Fibroblast of skin of left biceps (primary cell): ENCODE results near the gene REPS1.
A peak's percentile ranks its signal among the peaks of the same experiment; 100 is the strongest.
"Not testable (repeated sequence)": the region's sequence is repeated elsewhere in the genome, so short reads cannot be mapped to it uniquely, and the experiment has no call there.

Experiments
- DNase-seq, 2 experiments: peaks; one replicate each; pipeline ENCODE4 v3.0.0-alpha.2; 2013; ENCODE audit warnings: low read depth in 2 of 2

REPS1 gene

GRCh38 chr6:139006477-139006876, 18.4 kb upstream of the REPS1 start:
- no peak for DNase-seq

DNA sequence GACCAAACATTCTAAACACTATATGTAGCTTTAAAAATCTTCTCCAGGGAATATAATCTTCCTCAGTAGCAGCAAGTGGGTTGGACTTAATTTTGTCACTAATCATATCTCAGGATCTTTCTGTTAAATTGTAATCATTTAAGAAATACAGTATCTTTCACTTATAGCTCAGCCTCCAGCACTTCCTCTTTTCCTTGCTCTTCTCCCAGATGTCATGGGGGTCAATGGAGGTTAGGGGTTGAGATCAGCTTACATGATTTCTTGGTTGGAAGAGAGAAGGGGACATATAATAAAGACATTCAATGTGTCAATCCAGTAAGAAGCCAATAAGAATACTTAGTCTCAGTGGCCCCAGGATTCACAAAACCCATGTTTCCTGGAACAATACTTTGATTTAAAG, 15.7 kb upstream of the REPS1 start:
- DNase-seq: no peak

DNA sequence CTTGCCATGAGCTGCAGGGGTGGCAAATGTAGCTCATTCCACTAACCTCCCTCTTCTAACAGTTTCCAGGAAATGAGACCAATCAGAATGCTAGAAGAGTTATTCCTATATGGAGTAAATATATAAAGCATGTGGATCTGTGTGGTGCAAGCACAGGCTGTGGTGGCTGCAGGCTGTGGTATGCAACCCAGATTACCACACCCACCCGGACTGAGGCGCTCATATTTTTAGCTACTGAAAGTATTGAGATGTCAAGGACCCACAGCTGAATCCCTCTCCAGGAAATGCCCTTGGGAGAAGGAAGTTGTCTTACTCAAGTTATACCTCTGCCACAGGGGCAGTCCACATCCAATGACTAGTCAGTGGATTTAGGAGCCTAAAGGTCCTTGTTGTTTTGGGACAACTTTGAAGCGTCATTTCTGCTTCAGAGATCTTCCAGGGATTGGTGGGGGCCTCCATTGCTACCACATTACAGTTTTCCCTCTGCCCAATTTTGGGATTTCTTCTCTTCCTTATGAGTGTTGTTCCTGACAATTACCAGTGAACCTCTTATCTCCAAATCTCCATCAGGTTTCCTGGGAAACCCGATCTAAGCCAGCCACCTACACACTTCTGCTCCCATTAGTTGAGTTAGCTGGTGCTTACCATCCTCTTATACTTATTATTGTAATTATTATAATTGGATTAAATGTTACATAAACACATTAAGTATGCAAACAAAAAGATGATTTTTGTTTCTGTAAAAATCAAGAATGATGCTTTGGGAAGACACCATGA, 12.1 kb upstream of the REPS1 start:
- peak; percentile 20 to 33 for DNase-seq

DNA sequence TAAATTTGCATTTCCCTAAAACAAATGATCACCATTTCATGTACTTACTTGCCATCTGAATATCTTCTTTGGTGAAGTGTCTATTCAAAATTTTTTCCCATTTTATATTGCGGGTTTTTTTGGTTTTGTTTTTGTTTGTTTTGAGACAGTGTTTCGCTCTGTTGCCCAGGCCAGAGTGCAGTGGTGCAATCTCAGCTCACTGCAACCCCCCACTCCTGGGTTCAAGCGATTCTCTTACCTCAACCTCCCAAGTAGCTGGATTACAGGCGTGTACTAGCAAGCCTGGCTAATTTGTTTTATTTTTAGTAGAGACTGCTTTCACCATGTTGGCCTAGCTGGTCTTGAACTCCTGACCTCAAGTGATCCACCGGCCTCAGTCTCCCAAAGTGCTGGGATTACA, 9.1 kb upstream of the REPS1 start:
- no peak for DNase-seq

DNA sequence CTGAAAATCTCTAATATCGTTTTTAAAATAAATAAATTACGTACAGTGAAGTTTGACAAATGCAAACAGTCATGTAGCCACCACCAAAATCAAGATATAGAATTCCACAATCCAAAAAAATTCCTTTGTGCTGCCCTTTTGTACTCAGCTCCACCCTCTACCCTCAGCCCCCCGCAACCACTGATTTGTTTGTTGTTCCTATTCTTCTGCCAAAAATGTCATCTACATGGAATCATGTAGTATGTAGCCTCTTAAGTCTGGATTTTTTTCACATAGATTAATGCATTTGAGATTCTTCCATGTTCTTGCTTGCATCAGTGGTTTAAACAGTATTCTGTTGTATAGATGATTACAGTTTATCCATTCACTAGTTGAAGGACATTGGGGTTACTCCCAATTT, 8.5 kb upstream of the REPS1 start:
- no peak for DNase-seq

GRCh38 chr6:138993410-138993809, 5.4 kb upstream of the REPS1 start:
- not testable (repeated sequence) for DNase-seq

DNA sequence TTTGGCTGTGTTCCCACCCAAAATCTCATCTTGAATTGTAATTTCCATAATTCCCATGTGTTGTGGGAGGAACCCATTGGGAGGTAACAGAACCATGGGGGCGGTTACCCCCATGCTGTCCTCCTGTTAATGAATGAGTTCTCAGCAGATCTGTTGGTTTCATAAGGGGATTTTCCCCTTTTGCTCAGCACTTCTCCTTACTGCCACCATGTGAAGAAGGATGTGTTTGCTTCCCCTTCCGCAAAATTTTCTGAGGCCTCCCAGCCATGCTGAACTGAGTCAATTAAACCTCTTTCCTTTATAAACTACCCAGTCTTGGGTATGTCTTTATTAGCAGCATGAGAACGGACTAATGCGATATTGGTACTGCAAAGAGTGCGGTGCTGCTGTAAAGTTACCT, 4.9 kb upstream of the REPS1 start:
- not testable (repeated sequence) for DNase-seq

DNA sequence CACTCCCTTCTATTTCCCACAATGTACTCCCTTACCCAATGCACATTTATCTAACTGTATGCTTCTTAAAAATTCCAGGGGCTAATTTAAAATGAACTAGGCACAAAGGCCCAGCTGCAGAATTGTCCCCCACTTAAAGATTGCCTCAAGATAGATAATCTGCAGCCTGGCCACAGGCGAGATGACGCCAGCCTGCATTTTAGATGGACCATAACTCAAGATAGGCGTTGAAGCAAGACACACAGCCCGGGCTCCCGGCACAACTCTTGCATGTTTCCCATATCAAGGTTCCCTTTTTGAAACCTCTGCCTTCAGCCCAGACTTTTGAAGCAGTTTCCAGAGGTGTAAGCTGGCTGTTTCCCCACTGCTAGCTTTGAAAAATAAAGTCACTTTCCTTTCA, 3.2 kb upstream of the REPS1 start:
- no peak for DNase-seq

GRCh38 chr6:138989098-138989983, 1.3 kb upstream of the REPS1 start:
- no peak for DNase-seq

DNA sequence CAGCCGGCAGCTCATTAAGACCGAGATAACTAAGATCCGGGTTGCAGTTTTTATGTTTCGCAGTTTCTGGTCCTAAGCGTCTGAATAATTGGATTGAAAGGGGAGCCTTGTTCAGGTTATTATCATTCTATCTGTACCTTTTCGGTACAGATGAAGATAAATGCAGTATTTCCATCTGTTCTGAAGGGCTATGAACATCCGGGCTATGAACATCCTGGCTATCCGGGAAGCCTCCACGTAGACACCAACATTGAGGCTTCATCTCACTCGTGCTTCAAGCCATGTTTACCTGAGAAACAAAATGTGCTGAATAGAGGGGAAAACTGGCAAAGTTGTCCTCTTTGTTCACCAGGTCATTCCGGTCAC, 399 bp upstream of the REPS1 start:
- no peak for DNase-seq

DNA sequence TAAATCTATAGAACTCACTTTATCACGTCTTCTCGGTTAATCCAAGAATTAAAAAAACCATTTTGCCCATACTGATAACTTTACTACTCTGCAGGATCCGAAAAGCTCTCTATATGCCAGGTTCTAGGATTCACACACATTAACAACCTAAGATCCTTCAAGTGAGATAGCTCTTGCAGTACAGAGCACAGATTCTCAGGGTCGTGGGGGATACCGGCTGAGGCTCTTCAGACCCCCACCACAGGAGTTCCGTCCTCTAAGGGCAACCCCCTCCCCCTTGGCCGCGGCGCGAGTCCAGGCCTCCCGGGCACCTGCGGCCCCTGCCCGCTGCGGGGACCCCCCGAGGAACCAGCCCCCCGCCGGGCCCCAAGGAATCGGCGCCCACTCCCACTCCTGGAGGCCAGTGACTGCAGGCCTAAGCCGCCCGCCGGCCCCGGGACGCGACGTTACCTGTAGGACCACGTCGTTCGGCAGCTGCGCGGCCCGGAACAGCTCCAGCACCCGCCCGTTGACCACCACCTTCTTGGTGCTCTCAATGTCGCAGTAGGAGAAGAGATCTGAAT, 892 bp downstream of the REPS1 start:
- no peak for DNase-seq

DNA sequence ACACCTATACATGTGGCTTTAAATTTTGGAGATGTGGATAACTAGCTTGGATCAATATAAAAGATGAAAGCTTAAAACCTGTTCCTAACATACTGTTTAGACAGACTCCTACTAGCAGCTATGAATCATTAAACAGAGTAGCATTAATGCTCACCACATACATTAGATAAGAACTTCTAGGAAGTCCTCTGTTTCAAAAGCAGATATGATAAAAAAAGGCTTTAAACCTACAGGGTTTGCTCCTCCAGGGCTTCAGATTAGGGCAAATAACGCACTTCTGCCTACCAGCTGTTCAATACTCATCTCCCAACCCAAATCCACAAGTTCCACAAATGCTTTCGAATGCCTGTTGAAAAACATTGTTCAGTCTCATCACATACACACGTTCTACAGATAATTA, 1.5 kb downstream of the REPS1 start:
- DNase-seq: no peak

DNA sequence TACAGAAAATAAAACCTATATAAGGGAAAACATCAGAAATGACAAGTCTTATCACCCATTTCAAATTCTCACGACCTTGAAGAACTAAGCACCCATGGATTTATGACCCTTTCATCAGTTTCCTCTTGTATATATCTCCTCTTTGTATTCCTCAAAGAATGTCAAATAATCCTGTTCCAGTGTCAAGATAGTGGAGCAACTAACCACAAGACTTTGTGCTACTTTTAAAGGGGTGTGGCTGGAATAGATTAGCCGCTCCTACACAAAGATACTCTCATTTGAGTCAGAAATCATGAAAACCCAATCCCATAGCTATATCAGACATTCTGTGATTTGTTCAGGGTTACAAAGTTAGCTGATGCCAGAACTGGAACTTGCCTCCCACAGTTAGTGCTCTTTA, 6.6 kb downstream of the REPS1 start:
- no peak for DNase-seq

DNA sequence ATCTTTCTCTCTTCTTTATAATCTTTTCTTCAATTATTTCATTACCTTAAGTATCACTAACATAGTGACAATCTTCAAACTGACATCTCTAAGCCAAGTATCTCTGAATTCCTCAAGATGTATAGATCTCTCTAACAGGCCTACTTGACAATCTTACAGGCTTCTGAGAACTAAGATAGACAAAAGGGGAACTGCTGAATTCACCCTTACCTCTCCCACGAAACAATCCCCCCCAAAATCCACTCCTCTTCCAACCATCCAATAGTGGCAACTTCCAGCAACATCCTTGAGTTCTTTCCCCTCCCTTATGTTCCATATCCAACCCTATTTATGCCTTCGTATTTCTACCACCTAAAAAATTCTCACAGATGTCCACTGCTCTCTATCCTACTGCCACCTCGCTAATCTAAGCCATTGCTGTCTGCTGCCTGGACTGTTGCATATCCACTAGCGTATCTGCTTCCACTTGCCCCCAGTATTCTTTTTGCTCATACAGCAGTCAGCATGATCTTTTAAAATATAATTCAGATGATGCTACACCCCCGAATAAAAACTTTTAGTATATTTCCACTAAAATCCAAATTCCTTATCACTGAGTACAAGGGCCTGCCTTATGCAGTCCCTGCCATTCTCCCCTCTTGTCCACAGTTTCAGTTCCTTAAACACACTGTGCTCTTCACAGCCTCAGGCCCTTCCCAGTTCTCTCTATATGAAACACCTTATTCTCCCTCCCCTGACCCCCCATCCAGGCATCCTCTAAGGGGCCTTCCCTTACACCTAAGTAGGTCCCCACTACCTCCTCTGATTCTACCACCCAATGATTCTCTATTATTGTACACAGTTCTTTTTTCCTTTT, 8.0 kb downstream of the REPS1 start:
- DNase-seq: no peak

DNA sequence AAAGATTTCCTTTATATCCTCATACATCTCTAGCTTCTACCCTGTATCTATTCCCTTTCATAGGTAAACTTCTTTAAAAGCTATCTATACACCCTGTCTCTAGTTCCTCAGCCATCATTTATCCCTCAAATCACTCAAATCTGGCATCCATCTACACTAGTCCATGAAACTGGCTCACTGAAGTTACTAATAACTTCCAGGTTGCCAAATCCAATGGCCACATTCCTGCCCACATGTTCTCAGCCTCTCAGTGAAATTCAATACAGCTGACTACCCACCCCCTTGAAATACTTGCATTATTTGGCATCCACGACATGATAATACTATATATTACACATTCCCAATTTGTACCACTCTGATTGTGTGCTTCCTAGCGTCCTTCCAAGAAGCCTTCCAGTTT, 8.7 kb downstream of the REPS1 start:
- no peak for DNase-seq

DNA sequence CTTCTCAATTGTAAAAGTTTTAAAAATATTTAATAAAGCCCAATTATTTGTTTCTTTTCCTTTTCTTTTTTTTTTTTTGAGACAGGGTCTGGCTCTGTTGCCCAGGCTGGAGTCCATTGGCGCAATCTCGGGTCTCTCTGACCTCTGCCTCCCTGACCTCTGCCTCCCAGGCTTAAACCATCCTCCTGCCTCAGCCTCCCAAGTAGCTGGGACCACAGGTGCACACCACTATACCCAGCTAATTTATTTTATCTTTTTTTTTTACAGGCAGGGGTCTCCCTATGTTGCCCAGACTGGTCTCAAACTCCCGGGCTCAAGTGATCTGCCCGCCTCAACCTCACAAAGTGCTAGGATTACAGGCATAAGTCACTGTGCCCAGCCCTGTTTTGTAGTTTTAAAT, 9.8 kb downstream of the REPS1 start:
- DNase-seq: no peak

DNA sequence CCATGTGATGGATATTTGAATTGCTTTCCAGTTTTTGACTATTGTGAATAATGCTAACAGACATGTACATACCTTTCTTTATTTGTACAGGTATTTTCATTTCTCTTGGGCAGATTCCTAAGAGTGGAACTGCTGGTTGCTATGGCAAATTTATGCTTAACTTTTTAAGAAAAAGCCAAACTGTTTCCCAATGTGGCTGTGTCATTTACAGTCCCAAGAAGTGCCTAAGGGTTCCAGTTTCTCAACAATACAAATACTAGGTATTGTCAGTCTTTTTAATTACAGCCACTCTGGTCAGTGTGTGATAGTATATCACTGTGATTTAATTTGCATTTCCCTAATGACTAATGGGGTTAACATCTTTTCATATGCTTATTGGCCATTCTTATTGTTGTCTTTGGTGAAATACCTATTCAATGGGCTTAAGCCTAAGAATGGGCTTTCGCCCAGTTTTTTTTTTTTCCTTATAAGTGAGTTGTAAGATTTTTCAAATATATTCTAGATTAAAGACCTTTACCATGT, 10.3 kb downstream of the REPS1 start:
- no peak for DNase-seq

- DNase-seq: no peak
Observed at GRCh38 chr6:138977242-138977641, 10.8 kb downstream of the REPS1 start.

DNA sequence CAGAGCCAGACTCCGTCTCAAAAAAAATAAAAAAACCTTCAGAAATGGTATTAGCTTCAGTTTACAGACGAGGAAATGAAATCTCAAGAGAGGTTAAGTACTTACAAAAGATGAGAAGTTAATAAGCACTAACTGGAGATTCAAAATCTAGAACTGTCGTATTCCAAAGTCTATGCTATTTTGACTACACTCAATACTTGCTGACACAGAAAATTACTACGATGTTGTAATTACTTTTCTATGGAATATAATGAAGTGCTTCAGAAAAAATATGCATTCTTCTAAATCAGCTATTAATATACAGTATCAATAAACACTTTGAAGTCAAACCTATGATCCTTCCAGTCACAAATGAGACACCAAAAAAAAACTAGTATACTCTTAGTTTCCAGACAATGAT, 12.2 kb downstream of the REPS1 start:
- DNase-seq: no peak

- peak in 1 of 2 experiments; percentile 38 for DNase-seq
Observed at GRCh38 chr6:138973466-138974153, 14.4 kb downstream of the REPS1 start.

GRCh38 chr6:138972226-138972665, 15.8 kb downstream of the REPS1 start:
- DNase-seq: no peak
